DOHH2 (cell line): Measurements from ENCODE around the gene PRR18.

Source experiments
- H3F3A ChIP-seq: fragments of 200-600 bp; sonication (generic), shearing (Covaris generic); 2 replicates; pipeline ENCODE4 v1.6.0; 2016; ENCODE audit warnings: antibody characterized with exemption, mild to moderate bottlenecking; ENCODE audit not compliant: control insufficient read depth, insufficient read depth
- H3K27ac ChIP-seq: fragments of 200-600 bp; sonication (generic); 2 replicates; pipeline ENCODE4 v1.5.1; 2014; ENCODE audit warnings: low read depth, mild to moderate bottlenecking, low read length, moderate library complexity
- H3K27me3 ChIP-seq: fragments of 200-600 bp; sonication (generic); 2 replicates; pipeline ENCODE4 v1.6.1; 2014; ENCODE audit warnings: mild to moderate bottlenecking, low read length, mixed read lengths; ENCODE audit not compliant: control insufficient read depth
- H3K36me3 ChIP-seq: fragments of 200-600 bp; sonication (generic); 2 replicates; pipeline ENCODE4 v1.6.1; 2014; ENCODE audit warnings: mild to moderate bottlenecking, low read length, moderate library complexity, mixed read lengths; ENCODE audit not compliant: control insufficient read depth
- H3K4me1 ChIP-seq: fragments of 200-600 bp; sonication (generic); 2 replicates; pipeline ENCODE4 v1.6.1; 2014; ENCODE audit warnings: mild to moderate bottlenecking, low read length, mixed read lengths; ENCODE audit not compliant: control insufficient read depth
- H3K4me2 ChIP-seq: fragments of 200-600 bp; sonication (generic); 2 replicates; pipeline ENCODE4 v1.6.0; 2014; ENCODE audit warnings: mild to moderate bottlenecking, low read length, moderate library complexity
- H3K4me3 ChIP-seq: fragments of 200-600 bp; sonication (generic); 2 replicates; pipeline ENCODE4 v1.5.1; 2014; ENCODE audit warnings: mild to moderate bottlenecking, low read length, mixed read lengths
- H3K79me2 ChIP-seq: fragments of 200-600 bp; sonication (generic); 2 replicates; pipeline ENCODE4 v1.6.1; 2014; ENCODE audit warnings: mild to moderate bottlenecking, low read length, mixed read lengths; ENCODE audit not compliant: control insufficient read depth
- H3K9me2 ChIP-seq: fragments of 200-600 bp; sonication (generic); replicated peaks from 2 replicates; pipeline ENCODE4 v1.6.1; 2014; ENCODE audit warnings: mild to moderate bottlenecking, low read length, mixed read lengths; ENCODE audit not compliant: control insufficient read depth
- H3K9me3 ChIP-seq: fragments of 200-600 bp; sonication (generic); 2 replicates; pipeline ENCODE4 v1.6.1; 2014; ENCODE audit warnings: antibody characterized with exemption, low read length, mixed read lengths; ENCODE audit not compliant: control insufficient read depth, insufficient read depth
- H4K20me1 ChIP-seq: fragments of 200-600 bp; sonication (generic); 2 replicates; pipeline ENCODE4 v1.6.0; 2014; ENCODE audit warnings: low read depth, mild to moderate bottlenecking, antibody characterized with exemption, low read length, moderate library complexity; ENCODE audit not compliant: control insufficient read depth, insufficient read depth
- EZH2phosphoT487 ChIP-seq: fragments of 200-600 bp; sonication (generic); IDR thresholded peaks from 2 replicates; pipeline ENCODE4 v1.6.1; 2017; ENCODE audit warnings: borderline replicate concordance, mild to moderate bottlenecking, antibody characterized with exemption, low read length, moderate library complexity, mixed read lengths
- TF ChIP-seq, protein P1 (sequence below): fragments of 200-600 bp; sonication (generic); IDR thresholded peaks from one replicate; pipeline ENCODE4 v1.5.1; 2014; ENCODE audit warnings: antibody characterized with exemption, mild to moderate bottlenecking, low read depth, low read length; ENCODE audit not compliant: poor library complexity, severe bottlenecking

Gene PRR18

DNA sequence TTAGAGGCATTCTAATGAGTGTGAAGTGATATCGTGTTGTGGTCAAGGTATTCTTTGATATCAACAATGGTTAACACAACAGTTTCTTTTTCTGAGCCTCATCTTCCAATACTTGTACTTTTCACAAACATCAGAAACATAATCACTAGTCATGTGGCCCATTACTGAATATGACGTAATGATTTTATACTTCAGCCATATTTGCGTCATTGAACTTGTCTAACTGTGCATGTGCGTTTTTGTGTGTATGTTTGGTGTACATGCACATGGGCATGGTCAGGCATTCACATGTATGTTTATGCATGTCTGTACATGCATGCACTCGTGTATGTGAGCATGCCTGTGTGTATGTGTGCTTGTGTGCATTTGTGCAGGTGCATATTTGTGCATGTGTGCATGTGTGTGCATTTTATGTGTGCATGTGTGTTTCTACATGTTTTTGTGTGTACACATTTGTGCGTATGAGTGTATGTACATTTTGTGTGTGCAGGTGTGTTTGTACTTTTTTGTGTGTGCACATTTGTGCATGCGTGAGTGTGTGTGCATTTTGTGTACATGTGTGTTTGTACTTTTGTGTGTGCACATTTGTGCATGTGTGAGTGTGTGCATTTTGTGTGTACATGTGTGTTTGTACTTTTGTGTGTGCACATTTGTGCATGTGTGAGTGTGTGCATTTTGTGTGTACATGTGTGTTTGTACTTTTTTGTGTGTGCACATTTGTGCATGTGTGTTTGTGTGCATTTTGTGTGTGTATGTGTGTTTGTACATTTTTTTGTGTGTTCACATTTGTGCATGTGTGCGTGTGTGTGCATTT, 29.4 kb downstream of the PRR18 start:
- no peak overlapping the region for H3K4me3 ChIP-seq

GRCh38 chr6:166277892-166278578, 30.2 kb downstream of the PRR18 start:
- H3K4me2 ChIP-seq = no peak overlapping the region
- H4K20me1 ChIP-seq = no peaks in the 10 kb centered on the region
- H3K27ac ChIP-seq = no peak overlapping the region
- 0 out of 2 replicates have a peak, but pooled peaks cover 5% of the 10 kb centered on the region for H3F3A ChIP-seq
- no peaks in the 10 kb centered on the region for H3K9me2 ChIP-seq
- no peaks in the 10 kb centered on the region for H3K36me3 ChIP-seq
- no peaks in the 10 kb centered on the region for H3K9me3 ChIP-seq
- H3K79me2 ChIP-seq = no peaks in the 10 kb centered on the region
- H3K27me3 ChIP-seq = no peaks in the 10 kb centered on the region
- peaks cover 24% of the 10 kb centered on the region for H3K4me1 ChIP-seq
- H3K4me3 ChIP-seq = no peak overlapping the region
- TF ChIP-seq, protein P1, sequence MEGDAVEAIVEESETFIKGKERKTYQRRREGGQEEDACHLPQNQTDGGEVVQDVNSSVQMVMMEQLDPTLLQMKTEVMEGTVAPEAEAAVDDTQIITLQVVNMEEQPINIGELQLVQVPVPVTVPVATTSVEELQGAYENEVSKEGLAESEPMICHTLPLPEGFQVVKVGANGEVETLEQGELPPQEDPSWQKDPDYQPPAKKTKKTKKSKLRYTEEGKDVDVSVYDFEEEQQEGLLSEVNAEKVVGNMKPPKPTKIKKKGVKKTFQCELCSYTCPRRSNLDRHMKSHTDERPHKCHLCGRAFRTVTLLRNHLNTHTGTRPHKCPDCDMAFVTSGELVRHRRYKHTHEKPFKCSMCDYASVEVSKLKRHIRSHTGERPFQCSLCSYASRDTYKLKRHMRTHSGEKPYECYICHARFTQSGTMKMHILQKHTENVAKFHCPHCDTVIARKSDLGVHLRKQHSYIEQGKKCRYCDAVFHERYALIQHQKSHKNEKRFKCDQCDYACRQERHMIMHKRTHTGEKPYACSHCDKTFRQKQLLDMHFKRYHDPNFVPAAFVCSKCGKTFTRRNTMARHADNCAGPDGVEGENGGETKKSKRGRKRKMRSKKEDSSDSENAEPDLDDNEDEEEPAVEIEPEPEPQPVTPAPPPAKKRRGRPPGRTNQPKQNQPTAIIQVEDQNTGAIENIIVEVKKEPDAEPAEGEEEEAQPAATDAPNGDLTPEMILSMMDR = no peak

More for the DNA sequence above, 29.4 kb downstream of the PRR18 start:
- Histone ChIP-seq H4K20me1 (no peaks in the 10 kb centered on the region), H3F3A (0 out of 2 replicates have a peak, but pooled peaks cover 4% of the 10 kb centered on the region), H3K79me2 (no peaks in the 10 kb centered on the region), H3K9me3 (no peaks in the 10 kb centered on the region), H3K4me1 (peaks cover 24% of the 10 kb centered on the region), H3K27ac (no peak overlapping the region), H3K36me3 (no peaks in the 10 kb centered on the region), H3K4me2 (no peak overlapping the region), H3K9me2 (no peaks in the 10 kb centered on the region), H3K27me3 (no peaks in the 10 kb centered on the region)
- TF ChIP-seq, protein P1 = no peak
- TF ChIP-seq EZH2phosphoT487 = no peak

GRCh38 chr6:166277018-166277417, 31.2 kb downstream of the PRR18 start:
- Histone ChIP-seq H4K20me1 (no peaks in the 10 kb centered on the region), H3F3A (0 out of 2 replicates have a peak, but pooled peaks cover 5% of the 10 kb centered on the region), H3K27ac (no peak overlapping the region), H3K27me3 (no peaks in the 10 kb centered on the region), H3K4me1 (peaks cover 16% of the 10 kb centered on the region), H3K79me2 (no peaks in the 10 kb centered on the region), H3K9me2 (no peaks in the 10 kb centered on the region), H3K36me3 (no peaks in the 10 kb centered on the region), H3K4me3 (no peak overlapping the region), H3K9me3 (no peaks in the 10 kb centered on the region), H3K4me2 (no peak overlapping the region)
- TF ChIP-seq, protein P1 = no peak
- TF ChIP-seq EZH2phosphoT487 = no peak
